ENCODE results near the gene GRWD1. TPM values are rescaled to one million over a fixed set of nuclear protein-coding genes. Genes with fewer than 3 reads are reported as not detected.
A peak's percentile ranks its signal among the peaks of the same experiment; 100 is the strongest.

The GRWD1 gene
- total and polyA plus RNA-seq, 10 of the 15 experiments (the other 5 are each of a cell fraction or from before 2014, with no cell fraction given), result 1.4 to 103 (median 30.7) TPM

DNA sequence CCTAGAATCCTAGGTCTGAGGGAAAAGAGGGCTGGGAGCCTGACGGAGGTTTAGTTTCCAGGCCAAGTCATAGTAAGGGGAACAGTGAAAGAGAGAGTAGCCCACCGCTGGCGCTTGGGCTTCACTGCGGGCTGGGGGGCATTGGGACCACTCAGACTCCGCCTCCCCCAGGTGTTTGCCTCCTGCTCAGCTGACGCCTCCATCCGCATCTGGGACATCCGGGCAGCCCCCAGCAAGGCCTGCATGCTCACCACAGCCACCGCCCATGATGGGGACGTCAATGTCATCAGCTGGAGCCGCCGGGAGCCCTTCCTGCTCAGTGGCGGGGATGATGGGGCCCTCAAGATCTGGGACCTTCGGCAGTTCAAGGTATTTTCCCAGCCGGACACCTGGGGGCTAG is 5.1 kb downstream of the GRWD1 start:
- Histone ChIP-seq H3K4me3 (no peak overlapping the region), H3K4me1 (ENCODE audit: control insufficient read depth, insufficient read depth, low read length) (peaks cover 14% of the 10 kb centered on the region), H3K36me3 (ENCODE audit: control insufficient read depth in 2 of 2, insufficient read depth in 2 of 2, low read length in 1 of 2) (peaks cover 18 to 25% of the 10 kb centered on the region in 2 experiments), H4K20me1 (ENCODE audit: control insufficient read depth, insufficient read depth) (no peaks in the 10 kb centered on the region), H3K79me2 (ENCODE audit: control insufficient read depth, insufficient read depth, low read length) (peaks cover 11% of the 10 kb centered on the region), H3K4me2 (ENCODE audit: control insufficient read depth, insufficient read depth) (no peak overlapping the region), H3K9me3 (replicated peaks; ENCODE audit: control insufficient read depth, insufficient read depth, low read length) (no peaks in the 10 kb centered on the region), H3K9ac (ENCODE audit: control insufficient read depth, insufficient read depth, low read length) (no peak overlapping the region), H3K27ac (ENCODE audit: control insufficient read depth, insufficient read depth) (no peak overlapping the region), H3K27me3 (replicated peaks in 1 of 2; ENCODE audit: control insufficient read depth in 2 of 2, insufficient read depth in 2 of 2, low read length in 1 of 2) (no peaks in the 10 kb centered on the region), H2AFZ (ENCODE audit: control insufficient read depth, low read depth, low read length) (no peak overlapping the region)
- ATAC-seq, result no peak
- RAD21 ChIA-PET (ENCODE audit: unreplicated experiment), result no interaction called here
- no TSS peak for BruUV-seq (replicated peaks)
- intact Hi-C loops (cut with micrococcal nuclease; ENCODE audit: unreplicated experiment) (no loop called here), in situ Hi-C loops (cut with MboI) (no loop called here)
- POLR2A ChIA-PET, result no interaction called here
- TF ChIP-seq, protein P1, sequence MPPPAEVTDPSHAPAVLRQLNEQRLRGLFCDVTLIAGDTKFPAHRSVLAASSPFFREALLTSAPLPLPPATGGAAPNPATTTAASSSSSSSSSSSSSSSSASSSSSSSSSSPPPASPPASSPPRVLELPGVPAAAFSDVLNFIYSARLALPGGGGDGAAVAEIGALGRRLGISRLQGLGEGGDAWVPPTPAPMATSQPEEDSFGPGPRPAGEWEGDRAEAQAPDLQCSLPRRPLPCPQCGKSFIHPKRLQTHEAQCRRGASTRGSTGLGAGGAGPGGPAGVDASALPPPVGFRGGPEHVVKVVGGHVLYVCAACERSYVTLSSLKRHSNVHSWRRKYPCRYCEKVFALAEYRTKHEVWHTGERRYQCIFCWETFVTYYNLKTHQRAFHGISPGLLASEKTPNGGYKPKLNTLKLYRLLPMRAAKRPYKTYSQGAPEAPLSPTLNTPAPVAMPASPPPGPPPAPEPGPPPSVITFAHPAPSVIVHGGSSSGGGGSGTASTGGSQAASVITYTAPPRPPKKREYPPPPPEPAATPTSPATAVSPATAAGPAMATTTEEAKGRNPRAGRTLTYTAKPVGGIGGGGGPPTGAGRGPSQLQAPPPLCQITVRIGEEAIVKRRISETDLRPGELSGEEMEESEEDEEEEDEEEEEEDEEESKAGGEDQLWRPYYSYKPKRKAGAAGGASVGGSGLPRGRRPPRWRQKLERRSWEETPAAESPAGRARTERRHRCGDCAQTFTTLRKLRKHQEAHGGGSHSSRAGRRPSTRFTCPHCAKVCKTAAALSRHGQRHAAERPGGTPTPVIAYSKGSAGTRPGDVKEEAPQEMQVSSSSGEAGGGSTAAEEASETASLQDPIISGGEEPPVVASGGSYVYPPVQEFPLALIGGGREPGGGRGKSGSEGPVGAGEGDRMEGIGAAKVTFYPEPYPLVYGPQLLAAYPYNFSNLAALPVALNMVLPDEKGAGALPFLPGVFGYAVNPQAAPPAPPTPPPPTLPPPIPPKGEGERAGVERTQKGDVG (CRISPR knock-in tag; IDR thresholded peaks at IDR 0.05), result no peak
- TF ChIP-seq IKZF2 (IDR thresholded peaks at IDR 0.05), result no peak
- FAIRE-seq, result no peak
- DNase-seq (ENCODE audit: low read depth, low spot score), result no peak
- SMC1A ChIA-PET (ENCODE audit: uncharacterized antibody, unreplicated experiment), result no interaction called here
- CTCF ChIA-PET, result no interaction called here
- 98% methylated on average over 15 of the region's 15 CpGs for WGBS (ENCODE audit: insufficient coverage, insufficient replicate concordance, low lambda C conversion rate, missing lambda C conversion rate)

DNA sequence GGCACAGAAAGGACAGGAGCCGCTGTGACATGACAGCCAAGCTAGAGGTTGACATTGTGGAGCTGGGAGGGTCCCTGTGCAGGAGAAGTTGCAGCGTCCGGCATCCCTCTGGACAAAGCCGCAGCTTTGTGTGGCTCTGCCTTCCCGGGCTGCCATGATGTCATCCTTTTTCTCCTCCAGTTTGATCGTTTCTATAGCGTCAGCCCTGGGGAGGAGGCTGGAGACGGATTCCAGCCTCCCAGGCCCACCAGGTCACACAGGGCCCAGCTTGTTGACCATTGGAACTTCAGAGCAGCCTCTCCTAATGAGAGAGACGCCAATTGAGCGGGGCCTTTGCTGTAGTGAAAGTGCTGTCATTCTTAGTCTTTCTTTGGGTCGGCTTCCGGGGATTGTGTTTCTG is 5.8 kb downstream of the GRWD1 start:
- Histone ChIP-seq H3K9ac (ENCODE audit: control insufficient read depth, insufficient read depth, low read length) (no peak overlapping the region), H3K27me3 (replicated peaks in 1 of 2; ENCODE audit: control insufficient read depth in 2 of 2, insufficient read depth in 2 of 2, low read length in 1 of 2) (no peaks in the 10 kb centered on the region), H4K20me1 (ENCODE audit: control insufficient read depth, insufficient read depth) (no peaks in the 10 kb centered on the region), H3K27ac (ENCODE audit: control insufficient read depth, insufficient read depth) (no peak overlapping the region), H3K4me3 (no peak overlapping the region), H3K4me1 (ENCODE audit: control insufficient read depth, insufficient read depth, low read length) (peaks cover 11% of the 10 kb centered on the region), H3K36me3 (ENCODE audit: control insufficient read depth in 2 of 2, insufficient read depth in 2 of 2, low read length in 1 of 2) (peaks cover 26 to 29% of the 10 kb centered on the region in 2 experiments), H3K79me2 (ENCODE audit: control insufficient read depth, insufficient read depth, low read length) (peaks cover 3% of the 10 kb centered on the region), H3K9me3 (replicated peaks; ENCODE audit: control insufficient read depth, insufficient read depth, low read length) (no peaks in the 10 kb centered on the region), H3K4me2 (ENCODE audit: control insufficient read depth, insufficient read depth) (no peak overlapping the region), H2AFZ (ENCODE audit: control insufficient read depth, low read depth, low read length) (no peak overlapping the region)
- ChIA-PET CTCF (no interaction called here), SMC1A (ENCODE audit: uncharacterized antibody, unreplicated experiment) (interaction anchor here (0.6 kb wide), 3 partner anchors 117 to 264 kb away, joined by 3 read pairs; no protein-coding TSS in a partner anchor), POLR2A (interaction anchor here (0.6 kb wide), 2 partner anchors 11 to 696 kb away, joined by 3 read pairs; no protein-coding TSS in a partner anchor), RAD21 (ENCODE audit: unreplicated experiment) (no interaction called here)
- TF ChIP-seq POLR2AphosphoS5 (IDR thresholded peaks at IDR 0.05; ENCODE audit: low read length), result 0 out of 2 replicates have a peak, but pooled peaks have one; percentile 23
- no peak for TF ChIP-seq NFIC (IDR thresholded peaks at IDR 0.05; ENCODE audit: low read depth, low read length)
- FAIRE-seq (no peak), ATAC-seq (no peak), DNase-seq (ENCODE audit: low read depth, low spot score) (no peak)
- BruUV-seq (replicated peaks), result no TSS peak
- in situ Hi-C loops (cut with MboI) (no loop called here), intact Hi-C loops (cut with micrococcal nuclease; ENCODE audit: unreplicated experiment) (no loop called here)
- WGBS (ENCODE audit: insufficient coverage, insufficient replicate concordance, low lambda C conversion rate, missing lambda C conversion rate), result 86% methylated on average over 12 of the region's 12 CpGs

All from GM12878 (cell line).